Endodermal cell (in vitro differentiated cells): ENCODE measurements around the gene CALU. TPM values are rescaled to one million over a fixed set of nuclear protein-coding genes. Genes with fewer than 3 reads are reported as not detected.

Experiments used
- DNase-seq: peaks from one replicate; pipeline ENCODE4 v3.0.0-alpha.2; 2017
- H3K27ac ChIP-seq: 2 replicates; pipeline ENCODE4 v1.5.1; 2013; ENCODE audit warnings: mild to moderate bottlenecking, low read depth, low read length, moderate library complexity
- H3K27me3 ChIP-seq: 2 replicates; pipeline ENCODE4 v1.6.1; 2013; ENCODE audit warnings: mild to moderate bottlenecking, low read length, moderate library complexity; ENCODE audit not compliant: insufficient read depth, control insufficient read depth, poor library complexity, severe bottlenecking
- H3K36me3 ChIP-seq: 2 replicates; pipeline ENCODE4 v1.7.0; 2013; ENCODE audit warnings: mild to moderate bottlenecking, low read length, moderate library complexity; ENCODE audit not compliant: control insufficient read depth, insufficient read depth
- H3K4me1 ChIP-seq: one replicate; pipeline ENCODE4 v1.7.0; 2013; ENCODE audit warnings: low read length; ENCODE audit not compliant: control insufficient read depth, insufficient read depth
- H3K4me3 ChIP-seq: 2 replicates; pipeline ENCODE4 v1.5.1; 2013; ENCODE audit warnings: mild to moderate bottlenecking, low read length, moderate library complexity
- H3K9ac ChIP-seq: 2 replicates; pipeline ENCODE4 v1.6.1; 2013; ENCODE audit warnings: mild to moderate bottlenecking, low read length, moderate library complexity; ENCODE audit not compliant: poor library complexity, severe bottlenecking; ENCODE audit errors: extremely low read depth
- H3K9me3 ChIP-seq: 2 replicates; pipeline ENCODE4 v1.6.1; 2013; ENCODE audit warnings: mild to moderate bottlenecking, low read length, moderate library complexity; ENCODE audit not compliant: control insufficient read depth
- H3K27ac Mint-ChIP-seq: 2 replicates; pipeline ENCODE4 v1.8.0; 2020; ENCODE audit warnings: mixed read lengths
- H3K27me3 Mint-ChIP-seq: 2 replicates; pipeline ENCODE4 v1.8.0; 2021; ENCODE audit warnings: mild to moderate bottlenecking, mixed read lengths; ENCODE audit not compliant: insufficient read depth
- H3K36me3 Mint-ChIP-seq: 2 replicates; pipeline ENCODE4 v1.8.0; 2020; ENCODE audit warnings: low read depth, mixed read lengths
- H3K4me1 Mint-ChIP-seq: 2 replicates; pipeline ENCODE4 v1.8.0; 2020; ENCODE audit warnings: mixed read lengths
- H3K4me3 Mint-ChIP-seq: 2 replicates; pipeline ENCODE4 v1.8.0; 2020; ENCODE audit warnings: mild to moderate bottlenecking, moderate library complexity, mixed read lengths
- H3K9me3 Mint-ChIP-seq: 2 replicates; pipeline ENCODE4 v1.8.0; 2020; ENCODE audit warnings: mild to moderate bottlenecking, mixed read lengths
- WGBS, 2 experiments: methylation state at CpG; one replicate each; pipeline versions ENCODE4 v1.1.5 to v1.1.7; 2013; ENCODE audit warnings: missing lambda C conversion rate in 2 of 2, mixed read lengths in 1 of 2; ENCODE audit not compliant: insufficient coverage in 1 of 2, insufficient read length in 1 of 2; 5-methylcytosine and 5-hydroxymethylcytosine counted together
- total RNA-seq, 2 donors: library from RNA; stranded (reverse); fragmentation: NEBNext Ultra II Directional in 1 of 2; extraction: Animal tissue kit (Norgen Biotek cat#: 25700) in 1 of 2; gene quantifications; 2 replicates in 1 of 2; 3 replicates in 1 of 2; pipeline ENCODE4 v1.2.1, GENCODE V29; 2021
- TF ChIP-seq, protein P1 (sequence below): fragments of 200-600 bp; sonication (generic); conservative IDR thresholded peaks from 2 replicates; pipeline ENCODE4 v1.5.0; 2021; ENCODE audit warnings: antibody characterized with exemption, mild to moderate bottlenecking

CALU gene
- total RNA-seq, 2 donors from 2014 or later: 160 to 186 TPM

DNA sequence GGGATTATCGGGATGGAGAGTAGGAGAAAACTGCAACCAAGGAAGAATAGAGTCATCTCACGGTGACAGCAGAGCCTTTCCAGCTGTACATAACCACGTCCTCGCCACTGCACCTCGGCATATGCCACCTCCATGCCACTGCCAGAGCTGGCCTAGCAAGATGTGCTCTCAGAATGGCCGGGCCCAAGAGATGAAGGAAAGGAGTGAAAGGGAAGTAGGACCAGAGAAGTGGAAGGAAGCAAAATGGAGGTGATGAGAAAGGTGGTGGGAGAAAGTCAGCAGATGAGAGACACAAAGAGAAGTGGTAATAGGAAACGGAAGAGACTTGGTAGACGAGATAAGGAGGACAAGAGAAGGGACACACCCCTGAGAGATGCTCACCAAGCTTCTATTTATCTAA is 8.0 kb upstream of the CALU start:
- no peaks in the 10 kb centered on the region for H3K36me3 ChIP-seq
- no peaks in the 10 kb centered on the region for H3K4me1 ChIP-seq
- no peak overlapping the region for H3K27ac ChIP-seq
- H3K27me3 ChIP-seq: no peaks in the 10 kb centered on the region
- Mint-ChIP-seq H3K4me1 (peaks cover 5% of the 10 kb centered on the region), H3K27ac (no peak overlapping the region), H3K27me3 (peaks cover 9% of the 10 kb centered on the region), H3K4me3 (no peak overlapping the region), H3K36me3 (no peaks in the 10 kb centered on the region), H3K9me3 (peaks cover 1% of the 10 kb centered on the region)
- H3K9ac ChIP-seq: no peak overlapping the region
- H3K9me3 ChIP-seq: no peaks in the 10 kb centered on the region
- TF ChIP-seq, protein P1, sequence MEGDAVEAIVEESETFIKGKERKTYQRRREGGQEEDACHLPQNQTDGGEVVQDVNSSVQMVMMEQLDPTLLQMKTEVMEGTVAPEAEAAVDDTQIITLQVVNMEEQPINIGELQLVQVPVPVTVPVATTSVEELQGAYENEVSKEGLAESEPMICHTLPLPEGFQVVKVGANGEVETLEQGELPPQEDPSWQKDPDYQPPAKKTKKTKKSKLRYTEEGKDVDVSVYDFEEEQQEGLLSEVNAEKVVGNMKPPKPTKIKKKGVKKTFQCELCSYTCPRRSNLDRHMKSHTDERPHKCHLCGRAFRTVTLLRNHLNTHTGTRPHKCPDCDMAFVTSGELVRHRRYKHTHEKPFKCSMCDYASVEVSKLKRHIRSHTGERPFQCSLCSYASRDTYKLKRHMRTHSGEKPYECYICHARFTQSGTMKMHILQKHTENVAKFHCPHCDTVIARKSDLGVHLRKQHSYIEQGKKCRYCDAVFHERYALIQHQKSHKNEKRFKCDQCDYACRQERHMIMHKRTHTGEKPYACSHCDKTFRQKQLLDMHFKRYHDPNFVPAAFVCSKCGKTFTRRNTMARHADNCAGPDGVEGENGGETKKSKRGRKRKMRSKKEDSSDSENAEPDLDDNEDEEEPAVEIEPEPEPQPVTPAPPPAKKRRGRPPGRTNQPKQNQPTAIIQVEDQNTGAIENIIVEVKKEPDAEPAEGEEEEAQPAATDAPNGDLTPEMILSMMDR: no peak
- DNase-seq: no peak
- WGBS, 2 experiments: 95 to 97% methylated on average over 7 to 8 of the region's 8 CpGs
- no peak overlapping the region for H3K4me3 ChIP-seq

- no peaks in the 10 kb centered on the region for H3K36me3 ChIP-seq
- Mint-ChIP-seq H3K9me3 (no peaks in the 10 kb centered on the region), H3K36me3 (no peaks in the 10 kb centered on the region), H3K4me1 (peaks cover under 1% of the 10 kb centered on the region), H3K4me3 (no peak overlapping the region), H3K27ac (no peak overlapping the region), H3K27me3 (peaks cover 15% of the 10 kb centered on the region)
- no peak for DNase-seq
- TF ChIP-seq, protein P1: no peak
- H3K4me1 ChIP-seq: no peaks in the 10 kb centered on the region
- H3K27me3 ChIP-seq: no peaks in the 10 kb centered on the region
- H3K4me3 ChIP-seq: no peak overlapping the region
- H3K9me3 ChIP-seq: no peaks in the 10 kb centered on the region
- 89 to 100% methylated on average over 2 of the region's 2 CpGs for WGBS, 2 experiments
- no peak overlapping the region for H3K9ac ChIP-seq
- no peak overlapping the region for H3K27ac ChIP-seq
Observed at GRCh38 chr7:128732521-128733277, 6.5 kb upstream of the CALU start.

DNA sequence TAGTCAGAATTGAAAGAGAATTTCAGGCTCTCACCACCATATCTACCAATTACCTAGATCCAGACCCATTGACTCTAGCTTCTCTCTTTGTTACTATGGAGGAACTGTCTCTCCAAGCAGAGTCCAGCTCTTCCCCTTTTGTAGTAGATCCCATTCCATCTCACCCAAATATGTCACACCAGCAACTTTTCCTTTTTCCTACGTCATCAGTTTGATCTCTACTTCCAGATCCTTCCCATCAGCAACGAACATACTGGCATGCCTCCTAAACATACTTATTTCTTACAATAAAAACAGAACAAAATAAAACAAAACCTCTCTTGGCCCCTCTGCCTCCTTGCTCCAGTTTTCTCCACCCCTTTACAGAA is 5.9 kb upstream of the CALU start:
- H3K4me1 Mint-ChIP-seq: peaks cover 6% of the 10 kb centered on the region
- H3K4me1 ChIP-seq: peaks cover 2% of the 10 kb centered on the region
- H3K27ac Mint-ChIP-seq: no peak overlapping the region
- no peak overlapping the region for H3K4me3 Mint-ChIP-seq
- WGBS, 2 experiments: 82 to 95% methylated on average over 2 of the region's 2 CpGs
- no peaks in the 10 kb centered on the region for H3K36me3 Mint-ChIP-seq
- TF ChIP-seq, protein P1: no peak
- no peaks in the 10 kb centered on the region for H3K9me3 ChIP-seq
- no peak overlapping the region for H3K4me3 ChIP-seq
- no peaks in the 10 kb centered on the region for H3K9me3 Mint-ChIP-seq
- H3K27ac ChIP-seq: no peak overlapping the region
- H3K36me3 ChIP-seq: no peaks in the 10 kb centered on the region
- H3K9ac ChIP-seq: no peak overlapping the region
- no peak for DNase-seq
- peaks cover 15% of the 10 kb centered on the region for H3K27me3 Mint-ChIP-seq
- H3K27me3 ChIP-seq: no peaks in the 10 kb centered on the region
